HG02798 (cell line): Measurements from ENCODE around the gene PFKM.

ENCODE experiments used
- ATAC-seq: cut with Tn5 transposase; IDR thresholded peaks from one replicate; pipeline ENCODE4 v1.9.1; 2021; ENCODE audit warnings: mild to moderate bottlenecking; ENCODE audit not compliant: unreplicated experiment, poor library complexity

PFKM gene

DNA sequence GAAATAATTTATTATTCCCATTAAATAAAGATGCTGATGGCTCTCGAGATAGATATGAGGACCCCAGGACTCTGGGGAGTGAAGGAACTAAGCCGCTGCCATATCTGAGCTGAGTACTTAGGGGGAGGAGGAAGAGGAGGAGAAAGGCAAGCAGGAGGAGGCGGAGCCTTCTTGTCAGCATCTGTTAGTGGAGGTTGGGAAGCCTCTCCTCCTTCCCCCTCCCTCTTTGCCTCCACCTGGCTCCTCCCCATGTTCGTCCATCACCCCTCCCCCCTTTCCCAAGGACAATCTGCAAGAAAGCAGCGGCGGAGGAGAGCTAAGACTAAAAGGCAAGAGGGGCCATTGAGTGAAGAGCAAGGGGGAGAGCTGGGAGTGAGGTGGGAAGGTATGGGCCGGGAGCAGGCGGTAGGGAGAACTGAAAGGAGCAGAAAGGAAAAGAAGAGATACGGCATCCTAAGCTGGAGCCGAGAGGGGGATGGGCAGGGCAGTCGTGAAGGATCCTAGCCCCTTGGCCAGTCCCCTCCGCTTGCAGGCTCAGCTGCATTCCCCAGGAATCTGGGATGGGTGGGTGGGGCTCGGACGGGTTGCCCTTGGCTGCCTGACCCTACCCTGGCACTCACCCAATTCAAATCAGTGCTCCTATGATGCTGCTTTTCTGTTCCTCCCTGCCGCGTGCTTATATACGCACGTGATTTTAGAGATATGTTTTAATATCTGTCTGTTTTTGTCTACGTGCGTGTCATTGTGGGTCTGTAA, at the start of gene PFKM:
Gene PFKM (plus strand): TSS at position 287 of the 756 bp plus-strand sequence. CDS start 3,411 bp downstream, outside the sequence.
- peak; percentile 100 for ATAC-seq

GRCh38 chr12:48070033-48070432, 49.1 kb upstream of the PFKM start:
- ATAC-seq, result no peak

DNA sequence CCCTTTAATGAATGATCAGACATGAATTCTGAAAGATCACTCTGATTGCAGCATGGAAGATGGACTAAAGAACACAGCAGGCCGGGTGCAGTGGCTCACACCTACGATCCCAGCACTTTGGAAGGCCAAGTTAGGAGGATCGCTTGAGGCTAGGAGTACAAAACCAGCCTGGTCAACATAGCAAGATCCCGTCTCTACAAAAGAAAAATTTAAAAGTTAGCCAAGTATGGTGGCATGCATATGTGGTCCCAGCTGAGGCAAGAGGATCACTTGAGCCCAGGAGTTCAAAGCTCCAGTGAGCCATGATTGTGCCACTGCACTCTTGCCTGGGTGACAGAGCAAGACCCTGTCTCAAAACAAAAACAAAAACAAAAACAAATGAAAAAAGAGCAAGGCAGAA, 48.4 kb upstream of the PFKM start:
- ATAC-seq, result no peak

- ATAC-seq, result no peak
Measured at GRCh38 chr12:48071808-48072207, 47.4 kb upstream of the PFKM start.

DNA sequence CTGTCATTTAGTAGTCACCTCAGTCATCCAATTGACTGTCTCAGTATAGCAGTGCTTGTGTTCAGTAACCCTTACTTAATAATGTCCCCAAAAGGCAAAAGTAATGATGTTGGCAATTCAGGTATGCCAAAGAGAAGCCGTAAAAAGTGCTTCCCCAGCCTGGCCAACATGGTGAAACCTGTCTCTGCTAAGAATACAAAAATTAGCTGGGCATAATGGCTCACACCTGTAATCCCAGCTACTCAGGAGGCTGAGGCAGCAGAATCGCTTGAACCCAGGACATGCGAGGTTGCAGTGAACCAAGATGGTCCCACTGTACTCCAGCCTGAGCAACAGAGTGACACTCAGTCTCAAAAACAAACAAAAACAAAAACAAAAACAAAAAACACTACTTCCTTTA, 46.9 kb upstream of the PFKM start:
- no peak for ATAC-seq

- no peak for ATAC-seq
Measured at GRCh38 chr12:48074266-48074665, 44.9 kb upstream of the PFKM start.

DNA sequence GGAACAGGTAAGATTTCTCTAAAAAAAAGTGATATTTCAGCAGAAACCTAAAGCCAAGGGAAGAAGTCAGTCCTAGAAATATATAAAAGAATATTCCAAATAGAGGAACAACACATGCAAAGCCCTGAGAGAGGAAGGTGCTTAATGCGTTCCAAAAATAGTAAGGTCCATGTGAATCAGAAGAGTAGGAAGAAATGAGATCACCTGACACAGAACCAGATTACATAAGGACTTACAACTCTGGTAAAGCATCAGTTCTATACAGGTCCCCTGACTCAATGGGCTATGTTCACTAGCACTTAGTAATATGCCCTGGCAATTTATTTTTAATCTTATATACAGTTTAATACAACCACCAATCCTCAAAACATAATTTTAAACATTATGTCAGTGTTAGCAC, 43.3 kb upstream of the PFKM start:
- ATAC-seq, result no peak

- no peak for ATAC-seq
Measured at GRCh38 chr12:48077111-48077510, 42.1 kb upstream of the PFKM start.

DNA sequence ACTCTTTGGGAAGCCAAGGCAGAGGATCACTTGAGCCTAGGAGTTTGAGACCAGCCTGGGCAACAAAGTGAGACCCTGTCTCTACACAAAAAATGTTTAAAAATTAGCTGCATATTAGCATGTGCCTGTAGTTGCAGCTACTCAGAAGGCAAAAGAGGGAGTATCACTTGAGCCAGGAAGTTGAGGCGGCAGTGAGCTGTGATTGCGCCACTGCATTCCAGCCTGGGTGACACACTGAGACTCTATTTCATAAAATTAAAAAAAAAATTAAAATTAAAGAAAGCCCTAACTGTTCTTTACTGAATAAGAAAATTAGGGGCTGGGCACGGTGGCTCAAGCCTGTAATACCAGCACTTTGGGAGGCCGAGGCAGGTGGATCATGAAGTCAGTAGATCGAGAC, 40.3 kb upstream of the PFKM start:
- ATAC-seq, result no peak

- no peak for ATAC-seq
Measured at GRCh38 chr12:48080285-48080684, 38.9 kb upstream of the PFKM start.

DNA sequence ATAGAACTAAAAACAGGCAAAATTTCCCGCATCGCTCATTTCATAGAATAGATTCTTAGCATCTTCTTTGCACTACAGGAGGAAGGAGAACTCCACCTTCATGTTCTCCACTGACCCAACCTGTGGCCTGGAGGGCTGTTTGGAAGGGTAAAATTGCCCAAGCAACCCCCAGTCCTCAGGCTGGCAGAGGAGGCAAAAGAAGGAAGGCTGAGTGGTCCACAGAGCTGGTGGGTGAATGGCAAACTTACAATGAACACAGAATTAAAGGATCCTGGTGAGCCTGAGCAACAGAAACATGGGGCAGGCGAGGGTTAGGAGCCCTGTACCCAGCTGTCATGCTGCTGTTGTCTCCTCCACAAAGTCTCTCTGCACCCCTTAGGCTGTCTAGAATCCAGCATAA, 38.3 kb upstream of the PFKM start:
- ATAC-seq, result no peak

- ATAC-seq, result no peak
Measured at GRCh38 chr12:48084066-48084465, 35.1 kb upstream of the PFKM start.

GRCh38 chr12:48084841-48085460, 34.2 kb upstream of the PFKM start:
- no peak for ATAC-seq

GRCh38 chr12:48086327-48086726, 32.8 kb upstream of the PFKM start:
- ATAC-seq, result no peak

DNA sequence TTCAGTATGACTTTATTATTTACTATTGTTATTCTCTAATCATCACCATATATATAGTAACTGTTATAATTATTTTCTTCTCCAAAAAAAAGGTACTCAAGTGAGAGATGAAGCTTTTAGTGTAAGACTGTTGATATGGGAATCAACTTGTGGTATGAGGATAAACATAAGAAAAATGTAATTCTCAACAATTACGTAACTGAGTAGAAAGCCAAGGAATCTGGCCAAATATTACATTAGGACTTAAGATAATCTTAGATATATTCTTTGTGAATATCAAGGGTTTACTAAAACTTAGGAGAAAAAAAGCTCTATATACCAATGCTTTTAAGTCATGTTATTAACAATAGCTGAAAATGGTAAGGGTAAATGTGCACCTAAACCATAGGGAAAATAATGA, 26.6 kb upstream of the PFKM start:
- no peak for ATAC-seq

DNA sequence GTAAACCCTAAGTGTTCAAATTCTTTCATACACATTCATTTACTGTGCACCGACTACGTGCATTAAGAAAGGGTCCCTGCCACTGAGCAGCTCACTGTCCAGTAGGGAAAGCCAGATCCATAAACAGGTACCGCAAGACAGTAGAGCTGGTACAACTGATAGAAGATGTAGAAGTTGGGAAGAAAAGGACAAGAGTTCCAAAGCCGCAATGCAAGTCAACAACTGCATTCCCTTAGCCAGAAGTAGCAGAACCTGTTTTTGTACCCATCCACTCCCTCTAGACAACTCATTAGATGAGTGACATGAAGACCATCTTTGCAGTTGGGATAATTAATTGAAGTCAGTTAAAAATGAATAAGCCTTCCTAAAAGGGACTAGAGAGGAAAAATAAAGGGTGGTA, 14.6 kb upstream of the PFKM start:
- no peak for ATAC-seq

DNA sequence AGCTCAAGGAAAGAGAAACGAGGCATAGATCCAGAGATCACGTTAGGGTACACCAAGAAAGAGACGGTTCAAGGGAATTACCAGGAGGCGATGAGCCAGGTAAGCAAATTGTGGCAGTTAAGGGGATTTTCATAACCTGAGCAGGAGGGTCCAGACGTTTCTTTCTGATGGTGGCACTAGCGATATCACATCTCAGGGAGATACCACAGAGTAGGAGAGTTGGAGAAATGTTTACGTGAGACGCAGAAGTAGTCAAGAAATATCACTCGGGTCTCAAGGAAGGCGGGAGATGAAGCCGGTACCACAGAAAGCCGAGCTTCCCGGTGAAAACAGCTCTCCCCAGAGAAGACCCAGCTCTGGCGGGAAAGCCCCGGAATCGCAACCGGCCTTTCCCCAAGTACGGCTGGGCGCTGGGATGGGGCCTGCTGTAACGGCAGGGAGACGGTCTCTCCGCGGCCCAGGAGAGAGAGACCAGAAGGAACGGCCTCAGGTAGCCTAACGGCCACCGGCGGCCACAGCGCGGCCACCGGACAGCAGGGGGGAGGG, 13.8 kb upstream of the PFKM start:
- peak; percentile 25 for ATAC-seq

GRCh38 chr12:48105867-48106680, 13.1 kb upstream of the PFKM start, which contains the start of gene SENP1:
SENP1 (minus strand) TSS chr12:48106079; CDS start chr12:48101472, 4,607 bp downstream.
- peak; percentile 83 for ATAC-seq

GRCh38 chr12:48106681-48107613, 12.2 kb upstream of the PFKM start:
- no peak for ATAC-seq

DNA sequence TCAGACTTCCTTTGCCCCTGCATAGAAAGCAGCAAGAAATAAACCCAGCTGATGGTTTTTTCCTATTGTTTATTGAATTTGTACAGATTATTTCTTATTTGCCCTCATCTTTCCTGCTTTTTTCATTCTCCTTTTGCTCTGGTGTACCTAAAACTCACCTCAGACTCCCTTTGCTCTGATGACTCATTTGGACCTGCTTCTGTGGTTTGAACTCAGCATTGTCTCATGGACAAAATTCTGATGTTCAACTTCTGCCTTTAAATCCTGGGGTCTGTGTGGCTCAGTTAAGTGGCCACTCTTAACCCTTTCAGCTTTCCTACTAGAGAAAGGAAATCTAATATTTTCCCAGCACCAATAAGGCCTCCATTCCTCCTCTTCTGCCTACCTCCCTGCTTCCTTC, 9.7 kb upstream of the PFKM start:
- no peak for ATAC-seq
